GM13977 (cell line): Measurements from ENCODE around the gene COL5A2.
A peak's percentile ranks its signal among the peaks of the same experiment; 100 is the strongest.

Experiments used
- DNase-seq: peaks from one replicate; pipeline ENCODE4 v3.0.0; 2012; ENCODE audit warnings: low spot score
- CTCF ChIP-seq: IDR thresholded peaks from 2 replicates; pipeline ENCODE4 v1.5.1; 2012; ENCODE audit warnings: mild to moderate bottlenecking, control low read depth; ENCODE audit not compliant: insufficient read depth; ENCODE audit errors: extremely low read depth, missing control alignments
- in situ Hi-C: fragments of 300-500 bp; cut with MboI; formaldehyde crosslinking; loops from one replicate; pipeline ENCODE4 v1.12.0; 2022; ENCODE audit warnings: low sequenced_read_pairs, low pct_unique_long_range_greater_than_20kb, mixed read lengths, inconsistent platforms; ENCODE audit not compliant: unreplicated experiment

Gene COL5A2

GRCh38 chr2:189024901-189025618 is 154.5 kb downstream of the COL5A2 start:
- in situ Hi-C loops, result no loop called here
- no peak for DNase-seq
- TF ChIP-seq CTCF, result peak; percentile 33

GRCh38 chr2:189022492-189022891 is 157.1 kb downstream of the COL5A2 start:
- in situ Hi-C loops, result no loop called here
- TF ChIP-seq CTCF, result no peak
- DNase-seq, result no peak

GRCh38 chr2:189022053-189022481 is 157.5 kb downstream of the COL5A2 start:
- no peak for TF ChIP-seq CTCF
- no peak for DNase-seq
- in situ Hi-C loops, result no loop called here

- TF ChIP-seq CTCF, result no peak
- in situ Hi-C loops, result no loop called here
- no peak for DNase-seq
Measured at GRCh38 chr2:189020179-189020578, 159.4 kb downstream of the COL5A2 start.

GRCh38 chr2:189018631-189019030 is 160.9 kb downstream of the COL5A2 start:
- no peak for TF ChIP-seq CTCF
- in situ Hi-C loops, result no loop called here
- no peak for DNase-seq

GRCh38 chr2:189016311-189016861 is 163.2 kb downstream of the COL5A2 start:
- no peak for TF ChIP-seq CTCF

More at GRCh38 chr2:189016311-189016861, 163.2 kb downstream of the COL5A2 start:
- in situ Hi-C loops, result no loop called here
- DNase-seq, result no peak
